Brain microvascular endothelial cell (primary cell): Measurements from ENCODE around the gene MYT1.

Experiments used
- DNase-seq: peaks from one replicate; pipeline ENCODE4 v3.0.0-alpha.2; 2020
- H3K27ac ChIP-seq: fragments of 250-450 bp; sonication (Bioruptor Pico); 2 replicates; pipeline ENCODE4 v1.5.1; 2020; ENCODE audit warnings: mild to moderate bottlenecking, moderate library complexity
- H3K27me3 ChIP-seq: fragments of 250-450 bp; sonication (Bioruptor Pico); replicated peaks from 2 replicates; pipeline ENCODE4 v1.5.1; 2020; ENCODE audit warnings: mild to moderate bottlenecking
- H3K36me3 ChIP-seq: fragments of 250-450 bp; sonication (Bioruptor Pico); replicated peaks from 2 replicates; pipeline ENCODE4 v1.5.1; 2020; ENCODE audit warnings: mild to moderate bottlenecking
- H3K4me3 ChIP-seq: 2 replicates; pipeline ENCODE4 v1.5.1; 2011; ENCODE audit warnings: low read depth, mild to moderate bottlenecking, control low read depth, low read length, moderate library complexity
- in situ Hi-C: cut with HindIII; loops from 2 replicates; pipeline ENCODE4 v1.10.0; 2017; ENCODE audit warnings: low sequenced_read_pairs, low pct_ligation_motif_present
- TF ChIP-seq, protein P1 (sequence below): IDR thresholded peaks from 2 replicates; pipeline ENCODE4 v1.5.1; 2011; ENCODE audit warnings: low read depth, mild to moderate bottlenecking, moderate library complexity, low read length, control low read depth, inconsistent platforms; ENCODE audit errors: missing control alignments

Gene MYT1

DNA sequence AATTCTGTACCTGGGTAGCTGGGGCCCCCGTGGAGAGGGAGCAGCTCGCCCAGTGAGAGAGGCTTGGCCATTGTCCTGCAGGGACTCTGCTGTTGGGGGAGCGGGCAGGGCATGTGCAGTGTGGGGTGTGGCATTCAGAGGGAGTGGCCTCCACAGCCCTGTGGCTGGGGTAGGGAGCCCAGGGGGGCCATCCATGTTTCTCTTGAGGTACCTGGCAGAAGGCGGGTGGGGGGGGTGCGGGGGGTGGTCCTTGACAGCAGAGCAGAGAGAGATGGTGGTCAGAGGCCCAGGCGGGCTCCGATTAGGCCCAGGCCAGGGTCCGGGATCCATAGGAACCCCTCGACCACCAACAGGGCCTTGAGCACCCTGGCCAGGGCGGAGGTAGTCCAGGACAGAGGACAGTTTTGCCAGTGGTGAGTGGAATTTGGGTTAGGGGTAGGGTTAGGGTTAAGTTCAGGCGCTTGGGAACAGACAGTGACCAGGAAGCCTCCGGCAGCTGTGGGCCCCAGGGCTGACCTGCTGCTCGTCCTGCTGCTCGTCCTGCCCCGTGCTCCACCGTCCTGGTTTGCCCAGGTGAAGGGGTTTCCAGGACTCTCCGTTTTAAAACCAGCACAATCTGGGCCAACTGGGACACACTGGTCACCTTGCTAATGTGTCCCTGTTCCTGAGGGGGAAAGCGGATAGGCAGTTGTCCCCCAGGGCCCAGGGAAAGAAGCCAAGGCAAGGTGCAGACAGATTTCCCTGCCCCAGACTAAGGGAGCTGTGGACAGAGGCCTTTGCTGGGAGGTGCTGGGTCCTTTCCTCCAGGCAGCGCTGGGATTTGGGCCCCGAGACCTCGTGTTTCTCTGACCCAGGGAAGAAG, 24.8 kb upstream of the MYT1 start:
- no peak for DNase-seq
- no peak overlapping the region for H3K27ac ChIP-seq
- H3K4me3 ChIP-seq = no peak overlapping the region
- TF ChIP-seq, protein P1, sequence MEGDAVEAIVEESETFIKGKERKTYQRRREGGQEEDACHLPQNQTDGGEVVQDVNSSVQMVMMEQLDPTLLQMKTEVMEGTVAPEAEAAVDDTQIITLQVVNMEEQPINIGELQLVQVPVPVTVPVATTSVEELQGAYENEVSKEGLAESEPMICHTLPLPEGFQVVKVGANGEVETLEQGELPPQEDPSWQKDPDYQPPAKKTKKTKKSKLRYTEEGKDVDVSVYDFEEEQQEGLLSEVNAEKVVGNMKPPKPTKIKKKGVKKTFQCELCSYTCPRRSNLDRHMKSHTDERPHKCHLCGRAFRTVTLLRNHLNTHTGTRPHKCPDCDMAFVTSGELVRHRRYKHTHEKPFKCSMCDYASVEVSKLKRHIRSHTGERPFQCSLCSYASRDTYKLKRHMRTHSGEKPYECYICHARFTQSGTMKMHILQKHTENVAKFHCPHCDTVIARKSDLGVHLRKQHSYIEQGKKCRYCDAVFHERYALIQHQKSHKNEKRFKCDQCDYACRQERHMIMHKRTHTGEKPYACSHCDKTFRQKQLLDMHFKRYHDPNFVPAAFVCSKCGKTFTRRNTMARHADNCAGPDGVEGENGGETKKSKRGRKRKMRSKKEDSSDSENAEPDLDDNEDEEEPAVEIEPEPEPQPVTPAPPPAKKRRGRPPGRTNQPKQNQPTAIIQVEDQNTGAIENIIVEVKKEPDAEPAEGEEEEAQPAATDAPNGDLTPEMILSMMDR = no peak
- in situ Hi-C loops = no loop called here
- H3K27me3 ChIP-seq = peaks cover 1% of the 10 kb centered on the region
- H3K36me3 ChIP-seq = no peaks in the 10 kb centered on the region

DNA sequence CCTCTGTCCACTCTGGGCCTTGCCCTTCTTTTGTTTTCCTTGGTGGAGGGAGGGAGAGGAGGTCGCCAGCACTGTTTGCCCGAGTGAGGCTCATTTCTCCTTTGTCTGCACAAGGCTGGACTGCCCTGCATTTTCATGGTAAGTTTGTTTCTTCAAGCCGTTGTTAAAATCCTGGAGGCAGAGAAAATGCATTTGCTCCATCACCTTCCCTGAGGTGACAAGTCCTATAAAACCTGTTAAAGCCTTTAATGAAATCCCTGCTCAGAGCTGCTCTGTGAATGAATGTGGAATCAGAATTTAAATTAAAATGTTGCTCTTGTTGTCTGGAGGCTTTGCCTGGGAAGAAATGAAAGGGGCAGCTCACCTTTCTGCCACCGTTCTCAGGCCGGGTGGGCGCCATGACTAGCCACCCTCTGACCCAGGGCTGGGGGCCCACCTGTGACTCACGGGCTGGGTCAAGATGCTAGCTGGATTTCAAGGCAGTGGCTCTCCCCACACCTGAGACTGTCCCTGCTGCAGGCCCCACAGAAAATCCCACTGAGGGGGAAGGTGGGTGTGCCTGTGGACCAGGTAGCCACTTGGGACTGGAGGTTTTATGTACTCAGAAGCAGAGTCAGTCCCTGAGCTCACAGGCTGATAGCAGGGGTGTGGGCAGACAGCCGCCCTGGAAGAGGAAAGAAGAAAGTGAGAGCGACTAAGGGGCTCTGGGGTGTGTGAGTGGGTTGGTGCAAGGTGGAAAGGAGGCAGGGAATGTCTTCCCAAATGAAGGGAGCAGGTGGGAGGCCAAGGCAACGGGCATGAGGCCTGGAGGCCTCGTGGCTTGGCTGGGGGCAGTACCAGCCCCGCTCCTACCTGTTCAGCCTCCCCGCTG, 24.0 kb upstream of the MYT1 start:
- Histone ChIP-seq H3K27me3 (peaks cover 1% of the 10 kb centered on the region), H3K4me3 (no peak overlapping the region), H3K27ac (no peak overlapping the region), H3K36me3 (no peaks in the 10 kb centered on the region)
- DNase-seq = no peak
- TF ChIP-seq, protein P1 = no peak
- in situ Hi-C loops = no loop called here

DNA sequence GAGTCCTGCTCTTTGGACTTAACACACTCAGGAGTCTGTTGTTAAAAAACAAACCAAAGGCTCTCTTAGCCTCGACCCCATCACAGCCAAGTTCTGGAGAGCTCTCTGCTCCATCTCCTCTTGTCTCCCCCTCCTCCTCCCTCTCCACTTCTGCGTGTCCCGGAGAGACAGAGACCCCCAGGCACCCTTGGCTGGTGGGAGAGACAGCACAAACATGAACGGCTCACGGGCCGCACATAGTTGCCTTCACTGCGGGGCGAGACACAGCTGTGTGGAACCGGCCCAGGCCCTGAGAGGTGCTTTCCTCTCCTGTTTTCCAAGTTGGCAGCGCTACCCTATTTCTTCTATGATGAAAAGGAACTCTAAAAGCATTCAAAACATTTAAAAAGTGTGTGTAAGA, 23.3 kb upstream of the MYT1 start:
- no peak overlapping the region for H3K27ac ChIP-seq
- no peak for DNase-seq
- in situ Hi-C loops = no loop called here
- H3K36me3 ChIP-seq = no peaks in the 10 kb centered on the region
- peaks cover 1% of the 10 kb centered on the region for H3K27me3 ChIP-seq
- TF ChIP-seq, protein P1 = no peak
- no peak overlapping the region for H3K4me3 ChIP-seq

DNA sequence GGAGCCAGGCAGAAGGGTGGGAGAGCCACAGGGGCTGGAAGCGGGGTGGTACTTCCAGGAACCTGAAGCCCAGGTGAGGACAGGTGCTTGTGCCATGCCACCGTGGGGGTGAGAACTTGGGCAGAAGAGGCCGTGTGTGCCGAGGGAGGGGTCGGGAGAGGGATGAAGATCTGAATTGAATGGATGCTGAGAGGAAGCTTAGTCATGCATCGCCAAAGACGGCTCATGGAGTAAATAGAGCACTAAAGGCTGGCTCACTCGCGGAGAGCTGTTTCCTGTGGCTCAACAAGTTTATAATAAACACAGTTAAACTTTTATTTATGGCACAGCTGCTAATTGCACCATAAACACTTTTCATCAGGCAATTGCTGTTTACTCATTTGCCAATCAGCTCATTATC, 21.7 kb upstream of the MYT1 start:
- TF ChIP-seq, protein P1 = no peak
- H3K4me3 ChIP-seq = no peak overlapping the region
- H3K27ac ChIP-seq = no peak overlapping the region
- H3K27me3 ChIP-seq = peaks cover 1% of the 10 kb centered on the region
- in situ Hi-C loops = no loop called here
- no peaks in the 10 kb centered on the region for H3K36me3 ChIP-seq
- no peak for DNase-seq

DNA sequence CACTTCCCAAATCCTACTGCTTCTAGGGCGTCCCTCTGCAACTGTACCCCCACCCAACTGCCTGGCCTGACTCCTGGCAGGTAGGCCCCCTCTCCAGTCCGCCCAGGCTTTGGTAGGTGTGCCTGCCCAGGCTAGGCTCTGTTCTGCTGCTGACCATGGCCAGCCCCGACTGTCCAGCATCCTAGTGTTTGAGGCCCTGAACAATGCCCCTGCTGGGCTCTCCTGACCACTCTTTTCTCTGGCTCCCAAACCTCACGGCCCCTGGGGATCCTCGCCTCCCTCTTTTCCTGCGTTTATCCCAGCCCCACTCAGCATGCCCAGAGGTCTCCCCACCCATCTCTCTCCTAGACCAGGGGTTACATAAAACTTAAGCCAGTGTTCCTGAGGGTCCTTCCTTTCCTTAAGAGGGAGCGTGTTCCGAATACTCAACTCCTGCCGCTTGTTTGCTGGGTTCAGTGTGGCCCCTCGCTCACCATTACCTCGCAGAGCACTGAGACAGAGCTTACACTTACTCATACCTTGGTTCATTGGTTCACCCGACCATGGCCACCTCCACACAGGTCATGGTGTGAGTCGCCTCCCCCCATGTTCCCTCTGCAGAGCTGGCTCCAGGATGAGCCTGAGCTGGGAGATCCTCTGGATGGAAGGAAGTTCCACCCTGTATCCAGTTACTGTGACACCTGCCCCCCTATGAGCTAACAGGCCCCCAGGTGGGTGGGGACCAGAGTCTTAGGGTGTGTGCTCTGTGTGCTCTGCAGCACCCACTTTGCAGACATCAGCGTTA, 21.0 kb upstream of the MYT1 start:
- TF ChIP-seq, protein P1 = no peak
- no peak for DNase-seq
- Histone ChIP-seq H3K27me3 (peaks cover 1% of the 10 kb centered on the region), H3K4me3 (no peak overlapping the region), H3K36me3 (no peaks in the 10 kb centered on the region), H3K27ac (no peak overlapping the region)
- in situ Hi-C loops = no loop called here
